ENCODE results near the gene TMEM176A. TPM values are rescaled to one million over a fixed set of nuclear protein-coding genes. Genes with fewer than 3 reads are reported as not detected.

TMEM176A gene
- total RNA-seq, 1 experiment from 2014 or later, result 0.39 TPM

DNA sequence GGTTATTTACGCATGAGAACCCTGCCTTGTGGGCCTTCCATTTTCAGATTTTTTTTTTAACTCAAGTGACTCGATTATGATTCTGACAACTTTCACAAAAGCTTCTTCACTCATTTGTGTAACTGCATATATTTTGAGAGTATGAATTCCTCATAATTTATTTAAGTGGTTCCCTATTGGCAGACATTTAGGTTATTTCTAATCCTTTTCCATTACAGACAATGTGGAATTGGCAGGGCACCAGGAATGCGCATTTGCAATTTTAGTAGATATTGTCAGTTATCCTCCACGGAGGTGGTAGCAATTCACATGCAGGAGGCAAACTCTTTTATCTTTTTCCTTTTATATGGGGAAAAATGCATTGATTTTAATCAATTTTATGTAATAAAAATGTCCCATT, 2.9 kb upstream of the TMEM176A start:
- in situ Hi-C loops (cut with HindIII; ENCODE audit: low pct_unique_long_range_greater_than_20kb, low sequenced_read_pairs) (no loop called here), intact Hi-C loops (cut with micrococcal nuclease; ENCODE audit: unreplicated experiment) (no loop called here)
- Histone ChIP-seq H3K36me3 (ENCODE audit: control insufficient read depth, insufficient read depth, low read length) (no peaks in the 10 kb centered on the region), H3K4me3 (ENCODE audit: low read depth in 2 of 2, low read length in 2 of 2) (no peak overlapping the region), H3K27ac (ENCODE audit: low read length) (no peak overlapping the region), H3K27me3 (ENCODE audit: control insufficient read depth, insufficient read depth, low read length) (peaks cover 13% of the 10 kb centered on the region), H3K4me1 (ENCODE audit: control insufficient read depth, insufficient read depth, low read length) (no peaks in the 10 kb centered on the region), H3K9me3 (ENCODE audit: control insufficient read depth, insufficient read depth, low read depth, low read length) (no peaks in the 10 kb centered on the region)
- CTCF ChIA-PET, result no interaction called here
- no peak for ATAC-seq
- POLR2A ChIA-PET, result no interaction called here
- TF ChIP-seq, protein P1, sequence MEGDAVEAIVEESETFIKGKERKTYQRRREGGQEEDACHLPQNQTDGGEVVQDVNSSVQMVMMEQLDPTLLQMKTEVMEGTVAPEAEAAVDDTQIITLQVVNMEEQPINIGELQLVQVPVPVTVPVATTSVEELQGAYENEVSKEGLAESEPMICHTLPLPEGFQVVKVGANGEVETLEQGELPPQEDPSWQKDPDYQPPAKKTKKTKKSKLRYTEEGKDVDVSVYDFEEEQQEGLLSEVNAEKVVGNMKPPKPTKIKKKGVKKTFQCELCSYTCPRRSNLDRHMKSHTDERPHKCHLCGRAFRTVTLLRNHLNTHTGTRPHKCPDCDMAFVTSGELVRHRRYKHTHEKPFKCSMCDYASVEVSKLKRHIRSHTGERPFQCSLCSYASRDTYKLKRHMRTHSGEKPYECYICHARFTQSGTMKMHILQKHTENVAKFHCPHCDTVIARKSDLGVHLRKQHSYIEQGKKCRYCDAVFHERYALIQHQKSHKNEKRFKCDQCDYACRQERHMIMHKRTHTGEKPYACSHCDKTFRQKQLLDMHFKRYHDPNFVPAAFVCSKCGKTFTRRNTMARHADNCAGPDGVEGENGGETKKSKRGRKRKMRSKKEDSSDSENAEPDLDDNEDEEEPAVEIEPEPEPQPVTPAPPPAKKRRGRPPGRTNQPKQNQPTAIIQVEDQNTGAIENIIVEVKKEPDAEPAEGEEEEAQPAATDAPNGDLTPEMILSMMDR (IDR thresholded peaks at IDR 0.05), result no peak
- TF ChIP-seq TCF7L2 (IDR thresholded peaks at IDR 0.05; ENCODE audit: low read depth, low read length), result no peak
- TF ChIP-seq, protein P2, sequence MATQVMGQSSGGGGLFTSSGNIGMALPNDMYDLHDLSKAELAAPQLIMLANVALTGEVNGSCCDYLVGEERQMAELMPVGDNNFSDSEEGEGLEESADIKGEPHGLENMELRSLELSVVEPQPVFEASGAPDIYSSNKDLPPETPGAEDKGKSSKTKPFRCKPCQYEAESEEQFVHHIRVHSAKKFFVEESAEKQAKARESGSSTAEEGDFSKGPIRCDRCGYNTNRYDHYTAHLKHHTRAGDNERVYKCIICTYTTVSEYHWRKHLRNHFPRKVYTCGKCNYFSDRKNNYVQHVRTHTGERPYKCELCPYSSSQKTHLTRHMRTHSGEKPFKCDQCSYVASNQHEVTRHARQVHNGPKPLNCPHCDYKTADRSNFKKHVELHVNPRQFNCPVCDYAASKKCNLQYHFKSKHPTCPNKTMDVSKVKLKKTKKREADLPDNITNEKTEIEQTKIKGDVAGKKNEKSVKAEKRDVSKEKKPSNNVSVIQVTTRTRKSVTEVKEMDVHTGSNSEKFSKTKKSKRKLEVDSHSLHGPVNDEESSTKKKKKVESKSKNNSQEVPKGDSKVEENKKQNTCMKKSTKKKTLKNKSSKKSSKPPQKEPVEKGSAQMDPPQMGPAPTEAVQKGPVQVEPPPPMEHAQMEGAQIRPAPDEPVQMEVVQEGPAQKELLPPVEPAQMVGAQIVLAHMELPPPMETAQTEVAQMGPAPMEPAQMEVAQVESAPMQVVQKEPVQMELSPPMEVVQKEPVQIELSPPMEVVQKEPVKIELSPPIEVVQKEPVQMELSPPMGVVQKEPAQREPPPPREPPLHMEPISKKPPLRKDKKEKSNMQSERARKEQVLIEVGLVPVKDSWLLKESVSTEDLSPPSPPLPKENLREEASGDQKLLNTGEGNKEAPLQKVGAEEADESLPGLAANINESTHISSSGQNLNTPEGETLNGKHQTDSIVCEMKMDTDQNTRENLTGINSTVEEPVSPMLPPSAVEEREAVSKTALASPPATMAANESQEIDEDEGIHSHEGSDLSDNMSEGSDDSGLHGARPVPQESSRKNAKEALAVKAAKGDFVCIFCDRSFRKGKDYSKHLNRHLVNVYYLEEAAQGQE (IDR thresholded peaks at IDR 0.05; ENCODE audit: insufficient read depth in 1 of 2, low read depth in 2 of 2, low read length in 1 of 2), result no peak
- no TSS peak for BruUV-seq (replicated peaks)
- DNase-seq (ENCODE audit: low read depth, low spot score), result no peak

DNA sequence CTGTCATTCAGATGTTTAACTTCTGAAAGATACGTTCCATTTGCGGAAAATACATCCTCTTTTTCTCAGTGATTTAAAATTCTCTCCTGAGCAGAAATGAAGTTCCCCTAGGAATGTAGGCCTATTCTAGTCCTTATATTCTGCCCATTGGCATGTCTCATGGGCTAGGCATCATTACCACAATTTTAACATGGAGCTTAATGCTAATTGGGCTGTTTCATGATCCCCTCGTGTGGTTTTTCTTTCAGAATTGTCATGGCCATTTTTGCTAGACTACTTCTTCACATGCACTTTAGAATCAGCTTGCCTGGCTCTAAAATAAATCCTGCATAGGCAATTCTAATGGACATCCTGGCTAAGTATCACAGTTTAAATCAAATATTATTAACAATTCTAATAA, 1.4 kb upstream of the TMEM176A start:
- H3K27me3 ChIP-seq (ENCODE audit: control insufficient read depth, insufficient read depth, low read length), result peaks cover 9% of the 10 kb centered on the region
- TF ChIP-seq SIN3A (IDR thresholded peaks at IDR 0.05; ENCODE audit: borderline replicate concordance, insufficient read depth, low read depth, low read length) (no peak), TCF7L2 (IDR thresholded peaks at IDR 0.05; ENCODE audit: low read depth, low read length) (no peak), POLR2AphosphoS5 (IDR thresholded peaks at IDR 0.05; ENCODE audit: low read depth, low read length) (no peak)
- TF ChIP-seq, protein P1 (IDR thresholded peaks at IDR 0.05), result no peak
- TF ChIP-seq, protein P2 (IDR thresholded peaks at IDR 0.05; ENCODE audit: insufficient read depth in 1 of 2, low read depth in 2 of 2, low read length in 1 of 2), result no peak
- DNase-seq (ENCODE audit: low read depth, low spot score) (no peak), ATAC-seq (no peak)
- no peaks in the 10 kb centered on the region for H3K9me3 ChIP-seq (ENCODE audit: control insufficient read depth, insufficient read depth, low read depth, low read length)
- ChIA-PET POLR2A (no interaction called here), CTCF (no interaction called here)
- no peak overlapping the region for H3K27ac ChIP-seq (ENCODE audit: low read length)
- in situ Hi-C loops (cut with HindIII; ENCODE audit: low pct_unique_long_range_greater_than_20kb, low sequenced_read_pairs), result no loop called here
- no TSS peak for BruUV-seq (replicated peaks)
- no peaks in the 10 kb centered on the region for H3K36me3 ChIP-seq (ENCODE audit: control insufficient read depth, insufficient read depth, low read length)
- H3K4me3 ChIP-seq (ENCODE audit: low read depth in 2 of 2, low read length in 2 of 2), result no peak overlapping the region
- no peaks in the 10 kb centered on the region for H3K4me1 ChIP-seq (ENCODE audit: control insufficient read depth, insufficient read depth, low read length)
- intact Hi-C loops (cut with micrococcal nuclease; ENCODE audit: unreplicated experiment), result no loop called here
